ENCODE measurements around the gene SELENOI. TPM values are rescaled to one million over a fixed set of nuclear protein-coding genes. Genes with fewer than 3 reads are reported as not detected.

SELENOI gene
- total RNA-seq, 1 donor from 2014 or later, result 32.1 TPM

DNA sequence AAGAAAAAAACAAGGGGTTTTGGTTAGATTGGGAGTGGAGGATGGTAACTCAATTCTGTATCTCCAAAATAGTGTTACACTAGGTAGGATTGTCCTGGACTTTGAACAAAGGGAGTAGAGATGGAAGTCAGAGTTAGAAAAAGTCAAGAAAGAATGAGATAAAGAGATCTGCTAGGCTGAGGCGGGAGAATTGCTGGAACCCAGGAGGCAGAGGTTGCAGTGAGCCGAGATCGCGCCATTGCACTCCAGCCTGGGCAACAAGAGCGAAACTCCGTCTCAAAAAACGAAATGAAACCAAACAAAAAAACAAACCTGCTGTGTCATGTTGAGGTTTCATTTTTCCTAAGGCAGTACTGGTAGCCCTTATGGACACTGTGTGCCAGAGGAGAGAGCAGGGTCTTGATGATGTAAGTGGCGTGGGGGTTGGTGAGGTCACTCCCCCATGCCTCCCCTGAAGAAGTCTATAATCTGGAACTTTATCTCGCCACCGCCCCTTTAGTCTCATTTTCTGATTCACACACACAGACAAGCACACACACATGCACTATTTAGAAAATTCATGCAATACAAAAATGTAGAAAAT is 66.2 kb downstream of the SELENOI start:
- ATAC-seq, result no peak

DNA sequence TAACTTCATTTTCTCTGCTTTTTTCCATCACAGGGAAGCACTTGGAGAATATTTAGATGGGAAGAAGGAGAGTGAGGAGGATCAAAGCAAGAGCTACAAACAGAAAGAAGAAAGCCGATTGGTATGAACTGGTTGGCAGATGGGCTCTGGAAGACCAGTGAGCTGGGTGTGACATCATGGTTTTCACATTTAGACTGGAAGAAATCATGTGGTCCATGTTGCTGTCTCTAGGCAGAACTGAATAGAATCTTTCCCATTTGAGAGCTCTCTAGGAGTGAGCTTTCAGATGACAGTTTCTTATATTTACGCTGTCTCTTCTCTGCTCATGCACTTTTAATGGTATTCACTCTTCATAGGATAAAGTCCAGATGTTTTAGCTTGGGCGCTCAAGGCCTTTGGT is 68.4 kb downstream of the SELENOI start:
- ATAC-seq, result no peak

DNA sequence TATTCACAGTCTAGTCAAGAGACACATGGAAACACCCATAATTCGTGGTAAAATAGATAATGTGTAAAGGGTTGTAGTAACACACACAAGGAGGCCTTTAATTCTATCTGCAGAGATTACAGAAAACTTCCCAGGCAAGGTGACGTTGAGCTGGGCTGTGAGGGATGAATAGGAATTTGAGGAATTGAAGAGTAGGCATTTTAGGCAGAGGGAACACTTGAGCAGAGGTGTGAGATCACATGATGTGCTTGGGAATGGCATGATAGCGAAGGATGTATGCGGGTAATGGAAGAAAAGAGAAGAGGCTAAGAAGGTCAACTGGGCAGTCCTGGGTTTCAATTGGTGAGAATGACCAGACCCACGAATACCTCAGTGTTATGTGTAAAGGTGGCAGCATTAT is 76.0 kb downstream of the SELENOI start:
- ATAC-seq, result no peak

DNA sequence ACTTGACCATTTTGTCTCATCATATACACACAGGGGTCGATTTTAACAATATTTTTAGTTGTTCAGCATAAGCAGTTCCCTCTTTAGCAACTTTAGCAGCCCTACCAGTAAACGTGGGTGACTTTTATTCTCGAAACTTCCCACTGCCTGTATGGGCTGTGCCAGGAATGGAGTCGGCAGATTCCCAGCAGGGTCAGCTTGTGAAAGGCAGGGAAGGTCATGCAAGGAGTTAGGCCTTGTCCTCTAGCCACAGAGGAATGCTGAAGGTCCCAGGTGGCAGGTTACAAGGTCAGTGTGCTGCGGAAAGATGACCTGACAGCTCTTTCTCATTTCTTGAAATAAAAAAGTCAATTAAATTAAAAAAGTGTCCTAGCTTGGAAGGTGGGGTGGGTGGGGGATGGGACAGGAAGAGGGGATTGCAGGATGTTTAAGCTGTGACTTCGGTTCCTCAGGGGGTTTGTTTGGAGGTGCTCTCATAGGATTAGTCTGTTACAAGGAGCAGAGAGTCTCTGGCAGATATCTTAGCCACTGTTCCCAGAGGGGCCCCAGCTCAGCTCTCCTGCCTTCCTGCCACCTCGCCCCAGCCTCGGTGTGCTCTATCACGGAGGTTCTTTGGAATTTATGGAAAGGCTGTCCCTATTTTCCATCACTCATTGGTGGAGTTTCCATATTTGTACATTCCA is 77.1 kb downstream of the SELENOI start:
- no peak for ATAC-seq

- ATAC-seq, result no peak
Observed at GRCh38 chr2:26423750-26424149, 77.8 kb downstream of the SELENOI start.

- ATAC-seq, result no peak
Observed at GRCh38 chr2:26424221-26424620, 78.3 kb downstream of the SELENOI start.

GRCh38 chr2:26428846-26429245 is 82.9 kb downstream of the SELENOI start:
- no peak for ATAC-seq

DNA sequence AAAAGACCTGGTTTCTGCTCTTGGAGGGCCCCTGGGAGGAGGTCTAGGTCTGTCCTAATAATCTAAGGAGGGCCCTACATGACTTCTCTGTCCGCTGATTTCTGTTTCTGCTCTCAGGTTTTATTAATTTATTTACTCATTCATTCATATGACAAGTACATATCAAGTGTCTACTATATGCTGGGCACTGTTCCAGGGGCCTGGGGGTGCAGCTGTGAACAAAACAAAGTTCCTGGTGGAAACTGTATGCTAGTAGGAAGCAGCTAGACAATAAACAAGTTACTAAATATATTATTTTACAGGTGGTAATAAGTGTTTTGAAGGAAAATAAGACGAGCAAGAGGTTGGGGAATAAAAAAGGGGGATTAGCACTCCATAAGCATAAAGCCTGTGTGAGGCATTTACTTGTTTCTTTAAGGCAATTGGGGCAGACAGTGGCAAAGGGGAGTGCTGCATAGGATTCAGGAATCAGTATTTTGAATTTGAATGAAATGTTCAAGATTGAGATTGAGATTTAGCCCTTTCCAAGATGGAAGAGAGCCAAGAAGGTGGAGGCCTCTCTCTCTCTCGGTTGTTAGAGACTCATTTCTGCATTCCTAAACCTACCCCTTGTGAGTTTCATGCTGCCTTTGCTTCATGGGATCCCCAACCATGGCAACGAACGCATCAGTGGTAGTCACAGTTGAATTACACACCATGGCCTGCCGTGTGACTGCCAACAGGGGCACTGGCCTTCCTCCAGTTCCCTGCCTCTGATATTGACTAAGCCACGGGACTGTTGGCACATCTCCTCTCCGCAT is 84.0 kb downstream of the SELENOI start:
- ATAC-seq, result no peak

GRCh38 chr2:26430826-26431225 is 84.9 kb downstream of the SELENOI start:
- no peak for ATAC-seq

DNA sequence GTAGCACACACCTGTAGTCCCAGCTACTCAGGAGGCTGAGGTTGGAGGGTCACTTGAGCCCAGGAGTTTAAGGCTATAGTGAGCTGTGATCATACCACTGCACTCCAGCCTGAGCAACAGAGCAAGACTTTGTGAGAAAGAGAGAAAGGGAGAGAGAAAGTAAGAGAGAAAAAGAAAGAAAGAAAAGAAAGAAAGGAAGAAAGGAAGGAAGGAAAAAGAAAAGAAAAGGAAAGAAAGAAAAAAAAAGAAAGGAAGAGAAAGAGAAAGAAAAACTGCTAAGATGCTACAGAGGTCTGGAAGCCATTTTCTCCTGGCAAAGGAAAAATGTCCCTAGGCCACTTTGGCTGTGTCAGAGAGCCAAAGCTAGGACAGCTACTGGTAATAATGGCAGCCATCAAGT is 86.4 kb downstream of the SELENOI start:
- ATAC-seq, result no peak

GRCh38 chr2:26432859-26433258 is 86.9 kb downstream of the SELENOI start:
- no peak for ATAC-seq

GRCh38 chr2:26435106-26435505 is 89.2 kb downstream of the SELENOI start:
- no peak for ATAC-seq

DNA sequence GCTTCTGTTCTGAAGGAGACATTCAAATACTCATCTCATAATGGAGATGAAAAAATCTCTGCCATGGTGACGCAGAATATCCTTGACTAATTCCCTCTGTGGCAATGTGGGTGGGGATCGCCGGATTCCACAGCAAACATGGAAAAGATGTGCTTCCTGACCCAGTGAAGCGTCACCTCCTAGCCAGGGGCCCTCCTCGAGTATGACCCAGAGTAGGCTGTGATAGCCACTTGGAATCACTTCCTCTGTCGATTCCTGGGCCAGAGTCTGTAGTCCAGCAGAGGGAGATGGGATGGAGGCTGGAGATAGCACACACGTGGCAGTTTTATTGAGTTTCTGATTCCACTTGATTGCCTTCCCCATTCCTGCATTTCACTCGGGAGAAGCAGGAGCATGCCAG is 92.6 kb downstream of the SELENOI start:
- no peak for ATAC-seq

DNA sequence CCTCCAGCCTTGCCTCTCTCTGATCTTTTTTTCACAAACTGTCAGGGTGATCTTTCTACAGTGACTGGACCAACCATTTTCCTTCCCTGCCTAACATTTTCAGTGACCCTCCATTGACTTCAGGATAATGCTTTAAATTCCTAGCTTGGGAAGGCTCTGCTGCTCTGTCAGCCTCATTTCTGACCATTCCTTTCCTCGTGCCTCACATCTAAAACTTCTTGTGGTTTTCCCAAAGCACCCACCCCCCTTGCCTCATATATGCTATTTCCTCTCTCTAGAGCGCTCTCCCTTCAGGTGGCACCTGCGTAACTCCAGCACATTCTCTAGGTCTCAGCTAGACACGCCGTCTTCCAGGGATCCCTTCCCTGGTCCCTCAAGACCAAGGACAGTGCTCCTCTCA is 93.0 kb downstream of the SELENOI start:
- no peak for ATAC-seq

DNA sequence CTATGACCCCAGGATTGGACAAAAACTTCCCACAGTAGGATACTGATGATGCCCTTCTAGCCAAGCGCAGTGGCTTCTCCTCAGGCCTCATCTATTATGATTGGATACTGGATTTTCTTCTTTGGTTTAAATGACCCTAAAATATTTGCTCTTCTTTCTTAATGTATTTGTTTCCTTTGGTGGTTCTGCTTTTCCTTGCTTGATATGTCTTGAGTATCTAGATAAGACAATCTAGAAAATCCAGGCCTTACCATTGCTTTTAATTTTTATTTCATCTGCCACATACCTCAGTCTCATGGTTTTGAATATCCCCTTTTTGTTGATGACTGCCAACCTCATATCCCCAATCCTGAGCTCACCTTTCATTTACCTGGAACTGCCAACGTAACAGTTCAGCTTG is 96.4 kb downstream of the SELENOI start:
- no peak for ATAC-seq

GRCh38 chr2:26442707-26443106 is 96.8 kb downstream of the SELENOI start:
- no peak for ATAC-seq

DNA sequence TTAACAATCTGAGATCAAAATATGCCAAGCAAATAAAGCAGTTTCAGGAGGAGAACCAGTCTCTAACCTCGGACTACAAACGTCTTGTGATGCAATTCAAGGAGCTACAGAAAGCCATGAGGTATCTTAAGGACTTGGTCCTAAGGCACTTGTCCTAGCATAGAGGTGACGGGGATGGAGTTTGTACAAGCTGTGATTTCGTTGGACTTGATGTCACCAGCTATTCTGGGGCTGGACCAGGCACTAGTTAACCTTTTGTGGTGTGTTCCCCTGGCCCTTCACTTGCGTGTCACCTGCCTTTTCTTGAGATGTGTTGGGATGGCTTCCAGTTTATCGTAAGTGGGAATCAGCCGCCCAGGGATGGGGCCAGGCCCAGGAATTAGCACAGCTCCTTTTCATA is 98.3 kb downstream of the SELENOI start:
- ATAC-seq, result no peak

Other genes with a start within 250 kb of the SELENOI start
- gene GAREM2, start 173.1 kb upstream of the SELENOI start, total RNA-seq, result 0.68 TPM
- 109 TPM for gene HADHA, start 101.5 kb upstream of the SELENOI start, total RNA-seq
- 104 TPM for gene HADHB, start 101.2 kb upstream of the SELENOI start, total RNA-seq
- gene ADGRF3, start 646 bp downstream of the SELENOI start, total RNA-seq, result 0.04 TPM
- not detected for gene DRC1, start 55.8 kb downstream of the SELENOI start, total RNA-seq
- not detected for gene OTOF, start 132.0 kb downstream of the SELENOI start, total RNA-seq